HG02970 (cell line): Measurements from ENCODE around the gene TFF2.

Source experiments
- ATAC-seq: cut with Tn5 transposase; IDR thresholded peaks from one replicate; pipeline ENCODE4 v1.9.1; 2021; ENCODE audit warnings: mild to moderate bottlenecking, moderate library complexity, moderate number of reproducible peaks; ENCODE audit not compliant: unreplicated experiment, low FRiP score

The TFF2 gene

DNA sequence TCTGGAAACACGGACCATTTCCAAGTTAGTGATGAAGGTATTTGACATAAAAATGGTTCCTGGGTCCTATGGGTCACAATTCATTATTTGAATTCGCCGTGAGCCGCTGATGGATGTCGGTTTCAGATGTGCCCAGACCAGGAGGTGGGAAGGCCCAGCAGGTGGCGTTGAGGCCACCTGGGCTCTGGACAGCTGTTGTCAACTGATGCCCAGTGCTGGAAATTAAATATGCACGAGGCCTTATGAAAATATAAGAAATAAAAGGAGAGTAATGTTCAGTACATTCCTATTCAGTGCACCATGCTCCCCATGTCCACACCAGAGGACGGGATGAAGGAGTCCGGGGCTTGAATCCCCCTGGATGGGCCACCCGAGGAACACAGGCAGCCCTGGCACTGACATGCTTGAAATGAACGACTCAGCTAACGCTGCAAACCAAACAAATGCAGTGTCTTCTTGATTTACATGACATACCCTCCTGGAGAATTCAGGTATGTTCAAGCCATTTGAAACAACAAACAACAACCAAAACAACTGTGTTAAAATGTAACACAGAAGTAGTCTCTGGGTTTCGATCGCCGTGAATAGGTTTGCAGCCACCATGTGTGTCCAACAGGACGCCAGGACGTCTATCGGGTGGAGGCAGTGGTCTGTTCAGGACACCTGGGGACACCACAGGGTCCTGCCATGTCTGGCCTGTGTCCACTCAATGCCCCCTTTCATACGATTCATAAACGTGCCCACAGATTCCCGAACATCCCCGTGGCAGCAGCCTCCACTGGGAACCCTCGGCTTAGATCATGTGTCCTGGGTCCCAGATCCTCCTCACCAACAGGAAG, 41.7 kb downstream of the TFF2 start:
- no peak for ATAC-seq

- ATAC-seq, result no peak
These were observed 42.5 kb downstream of the TFF2 start for GRCh38 chr21:42308161-42308913.

GRCh38 chr21:42307106-42307505, 43.7 kb downstream of the TFF2 start:
- no peak for ATAC-seq

GRCh38 chr21:42306366-42307035, 44.3 kb downstream of the TFF2 start:
- no peak for ATAC-seq

- ATAC-seq, result no peak
These were observed 45.1 kb downstream of the TFF2 start for GRCh38 chr21:42305707-42306147.

- no peak for ATAC-seq
These were observed 46.0 kb downstream of the TFF2 start for GRCh38 chr21:42304556-42305454.

- no peak for ATAC-seq
These were observed 47.4 kb downstream of the TFF2 start for GRCh38 chr21:42303443-42303842.

- ATAC-seq, result no peak
These were observed 48.0 kb downstream of the TFF2 start for GRCh38 chr21:42302794-42303193.

- no peak for ATAC-seq
These were observed 48.6 kb downstream of the TFF2 start for GRCh38 chr21:42302076-42302650.

- no peak for ATAC-seq
These were observed 49.3 kb downstream of the TFF2 start for GRCh38 chr21:42301371-42302075.

DNA sequence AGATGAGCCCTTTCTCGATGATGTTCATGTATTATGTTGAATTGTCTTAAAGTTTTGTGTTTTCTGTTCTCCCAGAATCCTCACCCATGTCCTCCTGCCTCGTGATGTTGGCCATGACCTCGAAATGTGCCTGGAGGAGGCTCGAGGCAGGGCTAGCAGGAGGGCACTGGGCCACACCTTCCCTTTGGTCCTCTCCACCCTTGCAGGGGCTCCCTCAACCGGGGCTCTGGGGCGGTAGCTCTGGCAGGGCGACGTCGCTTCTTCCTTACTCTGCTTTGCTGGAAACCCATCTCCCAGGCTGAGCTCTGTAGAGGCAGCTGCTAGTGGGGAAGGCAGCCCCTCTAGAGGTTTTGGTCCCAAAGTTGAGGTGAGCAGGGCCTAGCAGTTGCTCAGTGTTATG, 49.8 kb downstream of the TFF2 start:
- no peak for ATAC-seq

GRCh38 chr21:42300045-42300583, 50.7 kb downstream of the TFF2 start:
- ATAC-seq, result no peak

GRCh38 chr21:42299324-42300044, 51.3 kb downstream of the TFF2 start:
- ATAC-seq, result no peak

DNA sequence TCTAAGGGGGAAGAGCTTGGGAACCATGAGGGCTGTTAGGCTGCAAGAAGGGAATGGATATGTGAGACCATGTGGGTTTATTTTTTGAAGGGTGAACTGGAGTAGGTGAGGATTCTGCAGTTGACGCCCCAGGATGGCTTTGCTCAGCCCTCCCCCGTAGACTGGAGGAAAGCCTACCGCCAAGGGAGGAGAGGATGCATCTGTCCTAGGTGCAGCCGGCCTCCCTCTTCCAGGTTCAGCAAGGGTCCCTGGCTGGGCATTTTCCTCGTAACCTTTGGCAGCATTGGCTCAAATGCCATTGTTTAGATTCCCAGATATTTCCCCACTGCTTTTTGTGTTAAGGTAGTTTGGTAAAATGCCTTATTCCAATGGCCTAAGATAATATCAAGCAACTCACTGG, 52.1 kb downstream of the TFF2 start:
- ATAC-seq, result no peak

- ATAC-seq, result no peak
These were observed 52.6 kb downstream of the TFF2 start for GRCh38 chr21:42298237-42298636.

DNA sequence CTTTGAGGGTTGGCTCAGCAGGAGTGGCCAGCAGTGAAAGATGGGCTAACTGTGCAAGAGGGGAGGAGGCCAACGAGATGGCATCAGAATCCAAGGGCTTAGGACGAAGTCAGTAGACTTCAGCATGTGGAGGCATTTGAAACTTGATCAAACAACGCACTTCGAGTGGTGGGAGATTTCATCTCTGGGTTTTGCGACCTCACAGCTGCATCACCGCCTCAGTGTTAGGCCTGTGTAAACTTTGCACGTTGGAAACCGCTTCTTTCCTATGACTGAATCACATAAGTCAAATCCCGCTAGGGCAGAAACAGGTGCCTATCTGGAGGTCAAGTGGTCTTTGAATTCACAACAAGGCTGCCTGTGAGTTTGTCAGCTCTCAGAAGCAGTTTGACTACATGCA, 53.4 kb downstream of the TFF2 start:
- no peak for ATAC-seq

DNA sequence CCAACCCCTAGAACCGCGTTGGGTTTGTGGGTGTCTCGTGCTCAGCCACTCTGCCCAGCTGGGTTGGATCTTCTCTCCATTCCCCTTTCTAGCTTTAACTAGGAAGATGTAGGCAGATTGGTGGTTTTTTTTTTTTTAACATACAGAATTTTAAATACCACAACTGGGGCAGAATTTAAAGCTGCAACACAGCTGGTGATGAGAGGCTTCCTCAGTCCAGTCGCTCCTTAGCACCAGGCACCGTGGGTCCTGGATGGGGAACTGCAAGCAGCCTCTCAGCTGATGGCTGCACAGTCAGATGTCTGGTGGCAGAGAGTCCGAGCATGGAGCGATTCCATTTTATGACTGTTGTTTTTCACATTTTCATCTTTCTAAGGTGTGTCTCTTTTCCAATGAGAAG, 54.3 kb downstream of the TFF2 start:
- no peak for ATAC-seq
